Bronchial epithelial cell (primary cell): ENCODE data around the gene CAMTA1. TPM values are rescaled to one million over a fixed set of nuclear protein-coding genes. Genes with fewer than 3 reads are reported as not detected.

Experiments used
- DNase-seq: peaks from one replicate; pipeline ENCODE4 v3.0.0-alpha.2; 2010; ENCODE audit warnings: low read depth
- FAIRE-seq: peaks from 2 replicates; lab custom pipeline; 2011; peaks lifted over from hg19 to GRCh38; lab: Jason Lieb, UNC
- H3K27me3 ChIP-seq: 2 replicates; pipeline ENCODE4 v1.5.1; 2011; ENCODE audit warnings: low read length; ENCODE audit not compliant: control insufficient read depth, insufficient read depth
- H3K36me3 ChIP-seq: 2 replicates; pipeline ENCODE4 v1.5.1; 2011; ENCODE audit warnings: low read length; ENCODE audit not compliant: control insufficient read depth, insufficient read depth
- H3K4me3 ChIP-seq: 2 replicates; pipeline ENCODE4 v1.5.1; 2011; ENCODE audit warnings: mild to moderate bottlenecking, low read depth, low read length, control low read depth
- total RNA-seq: library from RNA; depleted of rRNA; stranded (reverse); fragments of >200 nt; gene quantifications from 2 replicates; pipeline ENCODE4 v1.2.1, GENCODE V29; 2014
- TF ChIP-seq, protein P1 (sequence below): IDR thresholded peaks from 2 replicates; pipeline ENCODE4 v1.5.1; 2011; ENCODE audit warnings: mild to moderate bottlenecking, moderate library complexity, low read length, control low read depth, inconsistent platforms; ENCODE audit not compliant: insufficient read depth, severe bottlenecking

CAMTA1 gene
- total RNA-seq, 1 donor from 2014 or later = 68.2 TPM

DNA sequence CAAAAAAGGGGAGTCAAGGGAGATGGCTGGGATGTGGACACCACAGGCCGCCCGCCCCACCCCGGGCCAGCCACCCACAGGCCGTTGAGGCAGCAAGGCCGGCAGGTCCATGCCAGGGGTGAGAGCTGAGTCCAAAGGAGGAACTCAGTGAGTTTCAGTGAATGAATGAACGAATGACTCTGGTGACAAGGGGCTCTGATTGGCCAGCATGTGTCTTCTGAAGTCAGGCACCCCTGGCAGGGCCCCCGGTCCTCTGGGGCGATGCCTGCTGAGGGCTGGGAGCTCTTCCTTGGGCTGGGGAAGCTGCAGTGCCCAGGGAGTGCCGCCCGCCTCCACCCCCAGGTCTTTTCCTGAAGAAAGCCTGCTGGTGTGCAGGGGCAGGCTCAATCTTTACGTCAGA lies 749.8 kb downstream of the CAMTA1 start:
- TF ChIP-seq, protein P1, sequence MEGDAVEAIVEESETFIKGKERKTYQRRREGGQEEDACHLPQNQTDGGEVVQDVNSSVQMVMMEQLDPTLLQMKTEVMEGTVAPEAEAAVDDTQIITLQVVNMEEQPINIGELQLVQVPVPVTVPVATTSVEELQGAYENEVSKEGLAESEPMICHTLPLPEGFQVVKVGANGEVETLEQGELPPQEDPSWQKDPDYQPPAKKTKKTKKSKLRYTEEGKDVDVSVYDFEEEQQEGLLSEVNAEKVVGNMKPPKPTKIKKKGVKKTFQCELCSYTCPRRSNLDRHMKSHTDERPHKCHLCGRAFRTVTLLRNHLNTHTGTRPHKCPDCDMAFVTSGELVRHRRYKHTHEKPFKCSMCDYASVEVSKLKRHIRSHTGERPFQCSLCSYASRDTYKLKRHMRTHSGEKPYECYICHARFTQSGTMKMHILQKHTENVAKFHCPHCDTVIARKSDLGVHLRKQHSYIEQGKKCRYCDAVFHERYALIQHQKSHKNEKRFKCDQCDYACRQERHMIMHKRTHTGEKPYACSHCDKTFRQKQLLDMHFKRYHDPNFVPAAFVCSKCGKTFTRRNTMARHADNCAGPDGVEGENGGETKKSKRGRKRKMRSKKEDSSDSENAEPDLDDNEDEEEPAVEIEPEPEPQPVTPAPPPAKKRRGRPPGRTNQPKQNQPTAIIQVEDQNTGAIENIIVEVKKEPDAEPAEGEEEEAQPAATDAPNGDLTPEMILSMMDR = no peak
- Histone ChIP-seq H3K36me3 (no peaks in the 10 kb centered on the region), H3K4me3 (no peak overlapping the region), H3K27me3 (peaks cover 2% of the 10 kb centered on the region)
- FAIRE-seq (no peak), DNase-seq (no peak)

DNA sequence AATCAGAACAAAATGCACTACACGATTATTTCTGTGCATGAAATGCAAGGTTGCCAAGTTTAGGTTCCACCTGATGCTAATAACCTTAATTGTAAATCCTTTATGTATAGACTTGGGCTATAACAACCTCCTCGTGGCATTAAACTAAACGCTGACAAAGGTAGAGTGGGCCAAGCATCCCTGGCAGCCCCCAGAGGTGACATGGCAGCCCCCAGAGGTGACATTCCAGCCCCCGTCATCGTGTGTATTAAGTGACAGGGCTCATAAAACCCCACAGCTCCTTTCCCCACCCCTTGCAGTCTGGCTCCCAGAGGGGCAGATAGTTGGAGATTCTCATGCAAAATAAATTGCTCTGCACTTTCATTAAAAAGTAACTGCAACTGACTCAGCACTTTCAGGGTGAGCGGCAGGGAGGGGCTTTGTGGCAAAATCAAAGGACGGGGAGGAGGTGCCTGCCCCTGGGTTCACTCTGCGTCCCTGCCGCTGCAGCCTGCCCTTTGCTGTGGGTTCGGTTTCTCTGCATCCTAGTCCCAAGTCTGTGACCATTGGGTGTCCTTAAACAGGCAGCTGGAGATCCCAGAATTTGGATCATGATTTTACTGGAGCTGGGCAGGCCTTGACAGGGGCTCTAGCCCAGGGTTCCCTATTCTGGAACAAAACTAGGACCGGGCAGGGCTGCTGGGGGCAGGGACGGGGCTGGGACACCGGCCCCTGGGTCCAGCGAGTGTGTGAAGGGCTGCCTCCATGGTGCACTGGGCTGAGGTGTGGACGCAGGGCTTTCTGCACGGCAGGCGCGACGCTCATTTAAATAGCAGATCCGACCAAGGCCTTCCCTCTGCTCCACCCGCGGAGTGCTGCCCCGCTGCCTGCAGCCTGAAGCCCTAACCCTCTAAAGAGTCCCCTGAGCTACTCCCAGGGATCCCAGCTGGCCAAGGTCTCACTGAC lies 751.0 kb downstream of the CAMTA1 start:
- no peak for FAIRE-seq
- TF ChIP-seq, protein P1 = no peak
- peaks cover 2% of the 10 kb centered on the region for H3K27me3 ChIP-seq

DNA sequence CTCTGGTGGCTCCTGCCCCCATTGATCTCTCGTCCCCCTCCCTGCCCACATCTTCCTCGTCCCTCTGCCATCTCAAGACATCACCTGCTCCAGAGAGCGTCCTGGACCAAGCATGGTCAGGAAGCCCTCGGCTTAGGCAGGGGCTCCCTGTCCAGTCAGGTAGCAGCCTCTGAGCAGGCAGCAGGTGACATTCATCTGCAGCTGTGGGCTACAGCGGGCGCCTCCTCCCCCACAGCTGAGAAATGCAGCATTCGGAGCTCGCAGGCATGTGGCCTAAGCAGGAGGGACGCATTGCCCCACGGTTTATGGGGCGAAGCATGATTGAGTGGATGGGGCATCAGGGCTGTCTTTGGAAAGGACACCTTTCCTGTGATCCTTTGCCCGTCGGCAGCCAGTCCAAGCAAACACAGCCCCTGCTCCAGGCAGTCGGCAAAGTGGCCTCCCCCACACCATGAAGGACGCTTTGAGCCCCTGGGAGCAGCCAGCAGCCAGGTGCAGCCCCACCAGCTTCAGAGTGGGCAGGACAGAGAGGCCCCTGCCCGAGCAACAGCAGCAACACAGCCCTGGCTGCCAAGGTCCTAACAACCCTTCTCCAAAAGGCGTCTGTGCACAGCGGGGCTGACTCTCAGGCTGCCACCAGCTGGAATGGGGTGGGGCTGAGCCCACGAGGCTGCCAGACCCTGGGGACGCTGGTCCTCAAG lies 751.8 kb downstream of the CAMTA1 start:
- no peak overlapping the region for H3K4me3 ChIP-seq
- TF ChIP-seq, protein P1 = no peak
- FAIRE-seq = no peak
- DNase-seq = no peak
- H3K27me3 ChIP-seq = peaks cover 2% of the 10 kb centered on the region
- H3K36me3 ChIP-seq = no peaks in the 10 kb centered on the region

More for the DNA sequence above, 751.0 kb downstream of the CAMTA1 start:
- Histone ChIP-seq H3K36me3 (no peaks in the 10 kb centered on the region), H3K4me3 (no peak overlapping the region)
- no peak for DNase-seq

DNA sequence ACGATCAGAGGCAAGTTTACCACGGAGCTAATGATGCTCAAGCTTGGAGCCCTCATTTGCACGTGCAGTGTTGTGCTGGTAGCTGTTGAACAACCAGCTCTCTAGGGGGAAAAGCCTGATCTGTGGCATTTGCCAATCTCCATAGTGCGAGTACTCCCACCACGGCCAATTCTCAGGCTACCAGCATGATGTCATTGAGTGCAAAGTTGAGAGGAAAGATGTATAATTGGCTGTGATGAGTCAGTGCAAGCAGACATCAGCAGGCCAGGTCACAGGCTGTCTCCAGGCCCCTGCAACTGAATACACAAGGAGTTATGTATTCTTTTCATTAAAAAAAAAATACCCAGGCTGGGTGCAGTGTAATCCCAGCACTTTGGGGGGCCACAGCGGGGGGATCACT lies 752.8 kb downstream of the CAMTA1 start:
- TF ChIP-seq, protein P1 = no peak
- no peak overlapping the region for H3K4me3 ChIP-seq
- no peak for FAIRE-seq
- DNase-seq = peak; percentile 25
- H3K36me3 ChIP-seq = no peaks in the 10 kb centered on the region
- H3K27me3 ChIP-seq = peaks cover 2% of the 10 kb centered on the region

DNA sequence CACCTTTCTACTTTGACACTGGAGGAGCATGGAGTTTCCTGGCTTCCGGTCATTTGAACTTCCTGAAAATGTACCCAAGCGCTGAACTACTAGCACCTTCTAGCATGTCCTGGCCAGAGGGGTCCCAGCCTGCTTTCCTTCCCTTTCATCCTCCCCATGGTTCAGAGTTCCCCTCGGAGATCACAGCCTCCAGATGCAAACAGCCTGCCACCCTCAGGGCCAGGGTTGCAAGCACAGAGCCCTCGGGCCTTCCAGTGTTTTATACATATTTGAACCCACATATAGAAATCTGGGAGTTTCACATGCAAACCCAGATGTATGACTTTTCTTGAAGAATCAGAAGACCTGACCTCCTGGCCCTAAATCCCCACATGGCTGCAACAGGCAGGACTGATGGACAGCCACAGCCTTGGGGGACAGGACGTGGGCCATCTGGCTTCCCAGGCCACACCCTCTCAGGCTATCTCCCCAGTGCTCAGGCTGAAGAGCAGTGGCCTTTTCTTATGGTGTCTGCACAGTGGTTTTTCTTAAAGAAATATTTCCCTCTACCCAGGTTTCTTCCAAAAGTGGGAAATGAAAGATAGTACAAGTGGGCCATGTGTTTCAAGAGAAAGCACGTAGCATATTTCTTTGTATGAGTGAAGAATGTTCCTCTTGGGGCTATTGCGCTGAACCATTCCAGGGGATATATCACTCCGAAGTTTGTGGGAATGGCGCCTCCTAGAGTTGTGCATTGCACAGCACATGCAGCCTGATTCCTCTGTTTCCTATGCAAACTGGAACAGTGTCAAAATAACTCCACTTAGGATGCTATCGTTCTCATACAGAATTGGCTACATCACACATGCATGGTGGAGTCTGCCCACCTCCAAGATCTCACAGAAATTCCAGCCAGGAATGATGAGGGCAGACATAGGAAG lies 753.9 kb downstream of the CAMTA1 start:
- FAIRE-seq (peak; percentile 32), DNase-seq (no peak)
- TF ChIP-seq, protein P1 = no peak

More for the DNA sequence above, 753.9 kb downstream of the CAMTA1 start:
- no peaks in the 10 kb centered on the region for H3K36me3 ChIP-seq
- H3K27me3 ChIP-seq = peaks cover 2% of the 10 kb centered on the region
- H3K4me3 ChIP-seq = no peak overlapping the region
